OCI-LY3 (cell line): ENCODE measurements around the gene TVP23C.
"Not testable (repeated sequence)": the region's sequence is repeated elsewhere in the genome, so short reads cannot be mapped to it uniquely, and the experiment has no call there.

Experiments used
- H2AFZ ChIP-seq: fragments of 200-600, 300-600 bp; shearing (Covaris generic); 2 replicates; pipeline ENCODE4 v1.6.0; 2014; ENCODE audit warnings: antibody characterized with exemption, low read depth, low read length
- H3K27ac ChIP-seq: fragments of 200-600, 300-600 bp; sonication (generic); 2 replicates; pipeline ENCODE4 v1.5.1; 2014; ENCODE audit warnings: mild to moderate bottlenecking, low read length, moderate library complexity, mixed read lengths
- H3K27me3 ChIP-seq: fragments of 200-600, 300-600 bp; sonication (generic); 2 replicates; pipeline ENCODE4 v1.6.1; 2014; ENCODE audit warnings: low read depth, low read length, mixed read lengths
- H3K36me3 ChIP-seq: fragments of 200-600, 300-600 bp; sonication (generic); replicated peaks from 2 replicates; pipeline ENCODE3; 2014; ENCODE audit warnings: low read depth, low read length, mixed read lengths
- H3K4me1 ChIP-seq: fragments of 300-600, 200-600 bp; sonication (generic); 2 replicates; pipeline ENCODE4 v1.6.1; 2014; ENCODE audit warnings: low read length, mixed read lengths
- H3K4me2 ChIP-seq: fragments of 200-600, 300-600 bp; sonication (generic); 2 replicates; pipeline ENCODE4 v1.6.1; 2014; ENCODE audit warnings: low read length, mixed read lengths
- H3K4me3 ChIP-seq: fragments of 300-600, 200-600 bp; sonication (generic); 2 replicates; pipeline ENCODE4 v1.5.1; 2014; ENCODE audit warnings: antibody characterized with exemption, mild to moderate bottlenecking, low read length, moderate library complexity
- H3K79me2 ChIP-seq: fragments of 300-600, 200-600 bp; shearing (Covaris generic); 2 replicates; pipeline ENCODE4 v1.6.1; 2014; ENCODE audit warnings: mild to moderate bottlenecking, low read length, mixed read lengths
- H3K9ac ChIP-seq: fragments of 300-600, 200-600 bp; shearing (Covaris generic); 2 replicates; pipeline ENCODE4 v1.6.0; 2014; ENCODE audit warnings: mild to moderate bottlenecking, low read length, moderate library complexity
- H3K9me3 ChIP-seq: fragments of 200-600, 300-600 bp; shearing (Covaris generic); 2 replicates; pipeline ENCODE4 v1.6.1; 2014; ENCODE audit warnings: low read length, mixed read lengths; ENCODE audit not compliant: insufficient read depth
- H4K20me1 ChIP-seq: fragments of 200-600, 300-600 bp; sonication (generic); 2 replicates; pipeline ENCODE4 v1.6.1; 2016; ENCODE audit warnings: low read length, mixed read lengths; ENCODE audit not compliant: insufficient read depth

TVP23C gene

DNA sequence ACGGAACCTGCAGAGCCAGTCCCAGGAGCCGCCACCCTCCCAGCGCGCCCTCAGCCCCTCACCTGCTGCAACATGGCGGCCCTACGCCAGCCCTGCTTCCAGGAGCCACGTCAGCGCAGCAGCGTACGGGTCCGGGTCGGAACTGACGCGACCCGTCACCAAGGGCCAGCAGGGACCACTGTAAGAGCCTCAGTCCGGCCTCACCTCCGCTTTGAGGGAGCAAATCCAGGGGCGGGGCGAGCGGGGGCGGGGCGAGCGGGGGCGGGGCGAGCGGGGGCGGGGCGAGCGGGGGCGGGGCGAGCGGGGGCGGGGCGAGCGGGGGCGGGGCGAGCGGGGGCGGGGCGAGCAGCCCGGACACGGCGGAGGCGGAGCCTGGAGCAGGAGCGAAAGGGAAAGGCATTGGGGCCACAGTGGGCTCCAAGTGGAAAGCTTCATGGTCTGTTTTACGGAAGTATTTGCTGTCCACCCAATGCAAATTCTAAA lies at the start of gene TVP23C:
Gene TVP23C, minus strand, starts transcription at position 109 of the 483 bp plus-strand sequence. Its CDS starts 35 bp downstream, at position 74.
- not testable (repeated sequence) for H3K36me3 ChIP-seq, H3K79me2 ChIP-seq, H4K20me1 ChIP-seq, H3K27me3 ChIP-seq, H2AFZ ChIP-seq, H3K9me3 ChIP-seq, H3K4me1 ChIP-seq, H3K27ac ChIP-seq
- Histone ChIP-seq H3K9ac (peak within 1 kb of the TSS; percentile 52; the same call in 1 of the 2 replicates), H3K4me3 (peak within 1 kb of the TSS; percentile 80), H3K4me2 (peak within 1 kb of the TSS; percentile 37; the same call in 1 of the 2 replicates)

DNA sequence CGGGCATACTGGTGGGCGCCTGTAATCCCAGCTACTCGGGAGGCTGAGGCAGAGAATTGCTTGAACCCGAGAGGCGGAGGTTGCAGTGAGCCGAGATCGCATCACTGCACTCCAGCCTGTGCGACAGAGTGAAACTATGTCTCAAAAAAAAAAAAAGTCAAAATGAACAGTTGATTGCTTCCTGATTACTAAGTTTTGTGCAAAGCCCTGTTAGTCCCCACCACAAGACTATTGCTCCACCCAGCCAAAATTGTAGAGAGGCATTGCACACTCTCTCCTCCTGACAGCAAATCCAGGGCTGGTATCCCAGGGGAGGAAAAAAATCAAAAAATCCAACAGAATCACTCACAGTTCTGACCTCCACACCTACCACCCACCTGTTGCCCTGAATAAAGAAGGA lies 29.7 kb upstream of the TVP23C start:
- H3K27me3 ChIP-seq, H3K9ac ChIP-seq, H4K20me1 ChIP-seq, H3K4me3 ChIP-seq, H3K79me2 ChIP-seq, H3K4me1 ChIP-seq, H3K9me3 ChIP-seq, H3K4me2 ChIP-seq, H3K27ac ChIP-seq, H3K36me3 ChIP-seq, H2AFZ ChIP-seq: not testable (repeated sequence)

DNA sequence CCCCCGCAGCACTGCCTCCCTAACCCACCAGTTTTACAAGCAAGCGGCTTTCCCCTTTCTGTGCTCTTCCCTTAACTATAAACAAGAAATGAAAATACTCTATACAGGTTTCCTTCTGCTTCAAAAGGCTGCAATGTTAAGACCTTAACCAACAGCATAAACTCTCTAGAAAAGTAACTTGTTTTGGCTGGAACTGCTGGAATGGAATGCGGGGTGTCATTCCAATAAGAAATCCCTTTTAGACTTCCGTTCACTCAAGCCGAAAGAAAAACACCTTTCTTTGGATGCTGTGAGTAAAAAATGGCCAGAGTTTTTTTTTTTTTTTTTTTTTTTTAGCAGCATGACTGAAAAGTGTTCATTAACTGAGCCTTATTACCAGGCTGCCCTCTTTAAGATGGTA lies 28.7 kb upstream of the TVP23C start:
- H3K4me1 ChIP-seq, H4K20me1 ChIP-seq, H3K79me2 ChIP-seq: not testable (repeated sequence)

DNA sequence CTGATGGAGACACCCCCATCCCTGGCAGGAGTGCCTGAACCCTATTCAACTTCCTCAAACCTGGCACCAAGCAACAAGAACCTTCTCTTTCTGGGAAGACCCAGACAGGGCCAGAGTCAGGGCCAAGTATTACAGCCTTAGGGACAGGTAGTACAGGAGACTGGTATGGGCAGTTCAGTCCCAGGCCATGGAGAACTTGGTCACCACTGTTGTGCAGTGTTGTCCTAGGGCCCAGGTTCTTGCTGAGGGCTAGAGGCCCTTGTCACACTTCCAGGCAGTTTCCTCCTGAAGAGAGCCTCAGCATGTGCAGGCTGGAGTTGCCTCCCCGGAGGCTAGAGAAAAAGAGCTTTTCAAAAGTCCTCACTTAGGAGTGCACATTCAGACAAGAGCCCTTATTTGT lies 27.6 kb upstream of the TVP23C start:
- not testable (repeated sequence) for H3K4me3 ChIP-seq, H3K4me2 ChIP-seq, H3K9ac ChIP-seq, H4K20me1 ChIP-seq, H2AFZ ChIP-seq, H3K79me2 ChIP-seq, H3K27ac ChIP-seq, H3K9me3 ChIP-seq, H3K4me1 ChIP-seq, H3K36me3 ChIP-seq, H3K27me3 ChIP-seq

More for the DNA sequence above, 28.7 kb upstream of the TVP23C start:
- not testable (repeated sequence) for H2AFZ ChIP-seq, H3K27me3 ChIP-seq, H3K9ac ChIP-seq, H3K9me3 ChIP-seq, H3K27ac ChIP-seq, H3K4me3 ChIP-seq, H3K36me3 ChIP-seq, H3K4me2 ChIP-seq

DNA sequence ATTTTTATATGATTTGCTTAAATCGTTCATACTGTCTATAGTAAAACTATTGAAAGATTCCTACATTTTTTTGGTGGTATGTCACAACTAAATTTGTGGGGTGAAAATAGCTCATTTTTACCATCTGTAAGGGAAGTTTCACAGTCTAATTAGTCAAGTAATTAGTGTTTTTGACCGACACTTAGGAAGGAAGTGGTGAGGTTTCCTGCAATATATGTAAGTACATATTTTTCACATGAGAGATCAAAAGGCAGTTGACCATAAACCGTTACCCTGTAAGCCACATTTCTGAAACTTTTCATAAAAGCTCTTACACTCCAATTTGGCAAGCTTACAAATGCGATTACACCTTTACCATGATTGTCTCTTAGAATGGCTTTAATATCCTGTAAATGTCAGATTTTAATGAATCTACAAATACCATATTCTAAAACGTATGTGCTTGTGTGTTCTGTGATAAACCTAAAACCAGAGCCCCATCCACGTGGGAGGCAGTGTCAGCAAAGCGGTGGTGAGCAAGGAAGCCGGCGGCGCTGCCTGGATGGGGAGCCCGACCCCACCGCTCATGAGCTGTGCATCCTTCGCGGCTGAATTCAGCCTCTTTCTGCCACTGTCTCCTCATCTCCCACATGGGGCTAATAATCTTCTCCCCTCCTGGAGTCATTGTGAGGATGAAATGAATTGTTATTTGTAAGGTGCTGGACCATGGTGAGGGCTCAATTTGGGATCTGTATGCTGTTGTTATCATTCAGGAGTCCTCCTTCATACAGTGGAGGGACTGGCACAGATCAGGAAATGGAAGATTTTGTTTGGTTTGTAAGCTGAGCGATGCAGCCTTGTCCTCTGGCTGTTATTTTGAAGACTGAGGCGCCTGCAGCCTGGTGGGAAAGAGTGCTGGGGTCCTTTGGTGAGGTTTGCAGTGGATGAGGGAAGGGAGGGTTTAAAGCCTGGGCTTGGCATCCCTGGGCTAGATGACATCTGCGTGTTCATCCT lies 26.6 kb upstream of the TVP23C start:
- not testable (repeated sequence) for H3K4me3 ChIP-seq, H3K4me2 ChIP-seq, H3K4me1 ChIP-seq, H3K9me3 ChIP-seq, H4K20me1 ChIP-seq, H2AFZ ChIP-seq, H3K9ac ChIP-seq, H3K36me3 ChIP-seq, H3K27ac ChIP-seq, H3K79me2 ChIP-seq, H3K27me3 ChIP-seq

DNA sequence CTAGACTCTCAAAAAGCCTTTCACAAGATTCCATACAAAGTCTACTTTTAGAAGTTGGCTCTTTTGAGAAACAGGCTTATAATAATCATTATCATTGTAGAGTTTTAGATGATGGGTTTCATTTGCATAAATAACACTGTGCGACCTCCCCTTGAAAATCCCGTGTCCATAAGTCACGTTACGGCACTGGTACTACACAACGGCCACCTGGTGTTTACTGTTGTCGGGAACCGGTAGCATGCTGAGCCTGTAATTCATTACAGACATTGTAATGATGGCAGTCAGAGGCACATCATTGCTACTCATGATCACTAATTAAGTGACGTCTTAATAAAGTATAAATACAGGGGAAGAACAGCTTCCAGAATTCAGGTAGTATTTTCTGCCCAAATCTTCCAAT lies 24.7 kb upstream of the TVP23C start:
- not testable (repeated sequence) for H3K4me1 ChIP-seq, H3K4me2 ChIP-seq, H4K20me1 ChIP-seq, H2AFZ ChIP-seq, H3K27ac ChIP-seq, H3K36me3 ChIP-seq, H3K9ac ChIP-seq, H3K9me3 ChIP-seq, H3K27me3 ChIP-seq, H3K79me2 ChIP-seq, H3K4me3 ChIP-seq

DNA sequence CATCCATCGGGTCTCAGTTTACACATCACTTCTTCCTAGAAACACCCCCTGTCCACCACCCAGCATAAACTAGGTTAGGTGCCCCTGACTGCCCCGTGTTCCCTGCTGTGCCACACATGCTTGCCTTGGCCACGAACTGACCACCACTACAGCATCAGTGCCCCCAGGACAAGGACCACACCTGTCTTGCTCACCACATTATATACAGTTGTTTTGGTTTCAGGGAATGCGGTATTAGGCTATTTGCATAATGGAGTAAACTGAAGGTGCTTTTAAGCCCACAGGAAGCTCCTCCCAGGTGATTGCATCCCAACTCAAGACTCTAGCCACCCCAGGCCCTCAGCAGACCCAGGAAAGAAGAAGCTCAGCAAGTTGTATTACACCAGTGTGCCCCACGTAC lies 20.0 kb upstream of the TVP23C start:
- not testable (repeated sequence) for H3K36me3 ChIP-seq, H3K27me3 ChIP-seq, H4K20me1 ChIP-seq, H3K27ac ChIP-seq, H3K4me1 ChIP-seq, H3K9me3 ChIP-seq, H2AFZ ChIP-seq, H3K4me3 ChIP-seq, H3K4me2 ChIP-seq, H3K9ac ChIP-seq, H3K79me2 ChIP-seq

DNA sequence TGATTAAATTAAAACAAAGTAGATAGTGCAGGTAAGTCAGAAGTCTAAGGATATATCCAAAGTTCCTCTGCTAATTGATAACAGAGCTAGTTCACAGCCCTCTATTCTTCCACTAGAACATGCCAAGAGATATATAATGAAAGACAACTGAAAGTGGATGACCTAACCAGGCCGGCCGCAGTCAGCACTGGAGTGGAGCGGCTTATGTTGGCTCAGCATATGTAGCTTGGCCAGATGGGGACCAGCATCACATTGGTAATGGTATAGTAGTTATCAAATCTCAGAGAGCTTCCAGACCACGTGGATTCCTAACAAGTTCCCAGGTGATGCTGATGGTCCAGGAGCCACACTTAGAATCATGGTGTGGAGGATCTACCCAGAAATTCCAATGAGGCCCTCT lies 18.2 kb upstream of the TVP23C start:
- not testable (repeated sequence) for H4K20me1 ChIP-seq, H3K9ac ChIP-seq, H2AFZ ChIP-seq, H3K27ac ChIP-seq, H3K27me3 ChIP-seq, H3K4me3 ChIP-seq, H3K36me3 ChIP-seq, H3K79me2 ChIP-seq, H3K9me3 ChIP-seq, H3K4me2 ChIP-seq, H3K4me1 ChIP-seq

DNA sequence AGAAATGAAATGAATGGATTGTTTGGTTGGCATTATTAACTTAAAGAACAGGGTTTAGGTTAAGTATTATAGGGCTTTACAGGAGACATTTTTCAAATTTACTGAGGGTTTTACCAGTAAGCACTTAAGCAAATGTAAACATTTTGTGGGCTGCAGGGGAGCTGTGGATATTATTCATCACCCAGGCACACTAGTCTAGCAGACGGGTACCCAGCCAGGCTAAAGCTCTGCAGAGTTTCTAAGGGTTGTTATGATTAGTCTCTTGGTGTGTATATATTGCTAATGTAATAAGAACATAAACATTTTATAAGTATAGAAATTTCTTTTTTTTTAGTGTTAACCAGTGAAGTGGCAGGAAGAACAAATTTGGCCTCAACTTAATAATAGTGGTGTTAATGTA lies 13.6 kb upstream of the TVP23C start:
- not testable (repeated sequence) for H3K4me1 ChIP-seq, H3K9me3 ChIP-seq, H3K79me2 ChIP-seq, H3K36me3 ChIP-seq, H3K9ac ChIP-seq, H3K4me2 ChIP-seq, H4K20me1 ChIP-seq, H3K27me3 ChIP-seq, H3K4me3 ChIP-seq, H2AFZ ChIP-seq, H3K27ac ChIP-seq
